Heart left ventricle (tissue), 16 donors: ENCODE measurements around the gene ARL4C. TPM values are rescaled to one million over a fixed set of nuclear protein-coding genes. Genes with fewer than 3 reads are reported as not detected.

Experiments used
- ATAC-seq, 4 donors: fragments of 200-7000 bp; cut with Tn5 transposase; one replicate each; pipeline ENCODE4 v1.9.1; 2020 to 2022; ENCODE audit warnings: moderate library complexity in 4 of 4, mild to moderate bottlenecking in 3 of 4, moderate number of reproducible peaks in 1 of 4
- DNase-seq, 5 donors: peaks; one replicate each; pipeline ENCODE4 v3.0.0-alpha.2; 2020
- H3K27ac ChIP-seq, 12 donors: fragments of 200-600 bp; sonication (generic) in 4 of 12; one replicate each; pipeline versions ENCODE4 v1.5.0 to v1.8.0; 2016 to 2022; ENCODE audit warnings: mild to moderate bottlenecking in 2 of 12
- H3K27me3 ChIP-seq, 9 donors: fragments of 200-600 bp; sonication (generic) in 2 of 9; one replicate each; pipeline versions ENCODE4 v1.5.1 to v1.8.0; 2016 to 2022; ENCODE audit warnings: mild to moderate bottlenecking in 3 of 9
- H3K36me3 ChIP-seq, 9 donors: fragments of 200-600 bp; sonication (generic) in 2 of 9; one replicate each; pipeline versions ENCODE4 v1.5.0 to v1.8.0; 2018 to 2022; ENCODE audit warnings: mild to moderate bottlenecking in 2 of 9
- H3K4me1 ChIP-seq, 12 donors: fragments of 200-600 bp; sonication (generic) in 4 of 12; one replicate each; pipeline versions ENCODE4 v1.5.0 to v1.8.0; 2016 to 2022; ENCODE audit warnings: mild to moderate bottlenecking in 3 of 12
- H3K4me3 ChIP-seq, 12 donors: fragments of 200-600 bp; sonication (generic) in 4 of 12; one replicate each; pipeline versions ENCODE4 v1.5.0 to v1.8.0; 2017 to 2022; ENCODE audit warnings: mild to moderate bottlenecking in 9 of 12, moderate library complexity in 4 of 12
- H3K9me3 ChIP-seq, 12 donors: fragments of 200-600 bp; sonication (generic) in 4 of 12; one replicate each; pipeline versions ENCODE4 v1.5.0 to v1.8.0; 2016 to 2022; ENCODE audit warnings: mild to moderate bottlenecking in 1 of 12
- CTCF ChIP-seq, 12 donors: fragments of 200-600 bp; sonication (generic) in 4 of 12; IDR thresholded peaks; one replicate each; pipeline versions ENCODE4 v1.5.0 to v1.8.0; 2018 to 2022; ENCODE audit warnings: antibody characterized with exemption in 12 of 12, mild to moderate bottlenecking in 5 of 12
- POLR2A ChIP-seq, 2 donors: fragments of 450-650 bp; IDR thresholded peaks; one replicate each; pipeline ENCODE4 v1.6.1; 2017; ENCODE audit warnings: antibody characterized with exemption in 2 of 2, mild to moderate bottlenecking in 2 of 2, moderate library complexity in 2 of 2
- WGBS, 4 donors: extraction: QIAGEN DNeasy Blood & Tissue Kit in 2 of 4; methylation state at CpG; one replicate each; pipeline versions ENCODE4 v1.1.5 to v1.1.7; 2013 to 2018; 5-methylcytosine and 5-hydroxymethylcytosine counted together
- intact Hi-C, 10 donors: fragments of 100-400 bp; cut with DNase I; formaldehyde crosslinking; loops; one replicate each; pipeline versions ENCODE4 v1.11.1 to v1.14.2; 2022
- long read RNA-seq, 3 donors: library from polyadenylated mRNA; unstranded; transcript quantifications; one replicate each; pipeline ENCODE4 v2.0.0, GENCODE V29; 2020 to 2021
- polyA plus RNA-seq, 2 donors: library from polyadenylated mRNA; stranded (reverse); fragments of 200-250 nt; gene quantifications; one replicate each; pipeline ENCODE4 v1.2.3, GENCODE V29; 2013
- total RNA-seq, 9 donors: library from RNA; depleted of rRNA in 2 of 9; stranded (reverse); fragments of >200 nt in 2 of 9; fragmentation: NEBNext Ultra II Directional in 3 of 9; extraction: Animal tissue kit (Norgen Biotek cat#: 25700) in 3 of 9; gene quantifications; one replicate each; pipeline versions ENCODE4 v1.1.0 to v1.2.4, GENCODE V29; 2016 to 2023
- donor health status: ischemic (EF 13 %, LVEDD 7.1; RV severe dilation, severe dysfunction).
- donor health status: healthy with polysubstance abuse.
- donor health status: DM: no; HTN: yes; CAD: no.
- donor health status: DM: no; HTN: no; CAD: no.
- donor health status: ischemic (EF 25% LVEDD 6.9; RV normal size, moderate dysfunction).
- donor health status: ischemic (EF 25% LVEDD 5.7; RV mildly dilated, moderate dysfunction).
- donor health status: healthy.
- donor health status: DM: yes; HTN: yes; CAD: no.
- donor health status: ischemic (EF 35%, LVEDD 5.7; RV mildly dilated, moderate dysfunction).
- donor health status: nonischemic (EF 11% LVEDD 7.7; RV severe dilation, severe dysfunction).
- donor health status: DM: yes; HTN: yes; CAD: no.
- donor health status: PGD.
- donor health status: ischemic (EF 29% LVEDD 5.4; RV normal size, mild dysfunction).
- donor health status: nonischemic (EF 23%, LVEDD 6.1; RV moderate dilation, normal function).

The ARL4C gene, protein sequence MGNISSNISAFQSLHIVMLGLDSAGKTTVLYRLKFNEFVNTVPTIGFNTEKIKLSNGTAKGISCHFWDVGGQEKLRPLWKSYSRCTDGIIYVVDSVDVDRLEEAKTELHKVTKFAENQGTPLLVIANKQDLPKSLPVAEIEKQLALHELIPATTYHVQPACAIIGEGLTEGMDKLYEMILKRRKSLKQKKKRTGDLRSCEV
- total RNA-seq (10 to 100 TPM in 2 of 9 donors, 1 to 10 TPM in 7; 1.1 to 16.3 (median 2.5) TPM), polyA plus RNA-seq (1 to 10 TPM in 1 of 2 donors, under 1 TPM in 1; 0.80 to 1.2 TPM)
- long read RNA-seq, donor 1, full-length matches to known transcripts: 7 of 7 reads
- long read RNA-seq, donor 1, partial matches to known transcripts: 0 of 7 reads
- long read RNA-seq, donor 1, other reads (novel, unspliced or antisense): 0 of 7 reads
- long read RNA-seq, donor 2, full-length matches to known transcripts: 1 of 1 reads
- long read RNA-seq, donor 2, partial matches to known transcripts: 0 of 1 reads
- long read RNA-seq, donor 2, other reads (novel, unspliced or antisense): 0 of 1 reads
- long read RNA-seq, donor 3, full-length matches to known transcripts: 23 of 24 reads
- long read RNA-seq, donor 3, partial matches to known transcripts: 0 of 24 reads
- long read RNA-seq, donor 3, other reads (novel, unspliced or antisense): 1 of 24 reads

DNA sequence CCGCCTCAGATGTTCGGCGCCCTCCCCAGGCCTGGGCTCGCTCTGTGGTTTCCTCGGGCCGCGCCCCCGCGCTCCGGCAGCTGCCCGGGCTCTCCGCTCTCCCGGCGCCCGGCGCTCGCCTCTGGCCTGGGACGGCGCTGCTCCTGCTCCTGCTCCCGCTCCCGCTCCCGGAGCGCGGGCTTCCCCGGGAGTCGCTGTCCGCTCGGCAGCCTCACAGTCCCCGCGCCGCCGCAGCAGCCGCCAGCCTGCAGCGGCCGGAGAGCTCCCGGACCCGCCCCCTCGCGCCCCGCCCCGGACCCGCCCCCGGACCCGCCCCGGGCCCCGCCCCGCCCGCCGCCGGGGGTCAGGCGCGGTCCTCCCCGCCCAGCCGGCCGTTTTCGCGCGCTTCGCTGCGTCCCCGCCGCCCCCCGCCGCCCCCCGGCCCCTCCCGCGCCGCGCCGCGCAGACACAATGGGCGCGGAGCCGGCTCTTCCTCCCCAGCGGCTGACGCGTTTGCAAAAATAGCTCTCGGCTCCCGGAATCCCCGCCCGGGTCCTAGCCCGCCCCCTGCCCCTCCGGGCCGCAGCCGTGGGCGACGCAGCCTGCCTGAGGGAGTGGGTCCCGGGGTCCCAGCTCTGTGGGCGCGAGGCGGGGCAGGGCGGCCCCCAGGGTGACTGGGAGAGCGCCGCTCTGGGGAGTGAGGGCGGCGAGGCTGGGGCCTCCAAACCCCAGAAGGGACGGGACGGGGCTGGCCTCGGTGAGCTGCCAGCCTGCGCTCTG lies at the start of gene ARL4C:
TSS of gene ARL4C (minus strand) at position 247 of the 759 bp plus-strand sequence. CDS start 495 bp downstream, outside the sequence.
- Histone ChIP-seq H3K9me3 (no peaks in the 10 kb centered on the region), H3K4me1 (peaks cover 7 to 29% (median 18%) of the 10 kb centered on the region in 12 donors), H3K27me3 (peaks cover 0 to 11% (median 4%) of the 10 kb centered on the region in 9 donors), H3K4me3 (peak within 1 kb of the TSS; percentile 25 to 89 (median 62)), H3K36me3 (no peaks in the 10 kb centered on the region), H3K27ac (peak within 1 kb of the TSS; percentile 56 to 88 (median 80))
- WGBS, 4 donors: 0 to 1% (median 1%) methylated on average over 14 to 100 of the region's 100 CpGs
- intact Hi-C loops: loop anchor here in 5 of 10 donors (2.0 to 10.0 kb wide), 6 partner anchors 50 to 210 kb away; no protein-coding TSS in a partner anchor
- ATAC-seq (peak; percentile 16 to 88 (median 84)), DNase-seq (peak; percentile 64 to 88 (median 78))
- no peak for TF ChIP-seq POLR2A (IDR thresholded peaks at IDR 0.05)
- peak in 1 of 12 donors; percentile 19 for TF ChIP-seq CTCF (IDR thresholded peaks at IDR 0.05)

GRCh38 chr2:234544659-234545611 lies 48.1 kb upstream of the ARL4C start:
- no peak overlapping the region for H3K4me3 ChIP-seq
- no peak for TF ChIP-seq POLR2A (IDR thresholded peaks at IDR 0.05)
- peak; percentile 79 to 96 (median 92) for TF ChIP-seq CTCF (IDR thresholded peaks at IDR 0.05)
- WGBS, 4 donors: 17 to 25% (median 19%) methylated on average over 24 of the region's 24 CpGs
- peaks cover 0 to 16% (median 0%) of the 10 kb centered on the region in 9 donors for H3K27me3 ChIP-seq
- ATAC-seq (peak; percentile 51 to 72 (median 62)), DNase-seq (peak; percentile 49 to 84 (median 54))
- no peaks in the 10 kb centered on the region for H3K36me3 ChIP-seq
- H3K27ac ChIP-seq: no peak overlapping the region
- peaks cover 0 to 6% (median 0%) of the 10 kb centered on the region in 12 donors for H3K4me1 ChIP-seq
- H3K9me3 ChIP-seq: no peaks in the 10 kb centered on the region
- intact Hi-C loops: loop anchor here in 9 of 10 donors (1.0 to 10.0 kb wide), 8 partner anchors 408 to 1200 kb away; no protein-coding TSS in a partner anchor

DNA sequence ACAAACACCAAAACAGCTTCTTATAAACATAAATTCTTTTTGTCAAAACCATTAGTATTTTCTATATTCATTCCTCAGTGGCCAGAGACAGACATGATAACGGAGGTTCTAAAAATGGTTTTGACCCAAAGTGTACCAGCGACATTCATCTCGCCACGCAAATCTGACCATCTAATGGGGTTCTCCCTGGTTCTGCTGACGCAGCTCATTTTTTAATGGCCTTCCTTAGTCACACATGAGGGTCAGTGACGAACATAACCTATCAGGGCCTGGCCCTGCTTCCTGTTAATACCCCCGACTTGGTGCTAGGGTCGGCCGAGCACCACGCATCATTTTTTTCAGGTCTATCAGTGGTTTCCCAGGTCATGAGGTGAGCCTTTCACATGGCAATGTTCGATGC lies 45.9 kb upstream of the ARL4C start:
- DNase-seq: no peak
- no peaks in the 10 kb centered on the region for H3K36me3 ChIP-seq
- peaks cover 0 to 11% (median 1%) of the 10 kb centered on the region in 12 donors for H3K9me3 ChIP-seq
- H3K4me1 ChIP-seq: peaks cover 0 to 6% (median 0%) of the 10 kb centered on the region in 12 donors
- intact Hi-C loops: loop anchor here in 7 of 10 donors (10.0 kb wide), 3 partner anchors 408 to 1202 kb away; no protein-coding TSS in a partner anchor
- H3K27ac ChIP-seq: no peak overlapping the region
- ATAC-seq: no peak
- H3K4me3 ChIP-seq: no peak overlapping the region
- TF ChIP-seq CTCF (IDR thresholded peaks at IDR 0.05): no peak
- no peak for TF ChIP-seq POLR2A (IDR thresholded peaks at IDR 0.05)
- WGBS, 4 donors: 80 to 88% (median 84%) methylated on average over 11 of the region's 11 CpGs
- peaks cover 0 to 18% (median 0%) of the 10 kb centered on the region in 9 donors for H3K27me3 ChIP-seq
